HG03469 (cell line): ENCODE data around the gene WDR83.
"Not testable (repeated sequence)": the region's sequence is repeated elsewhere in the genome, so short reads cannot be mapped to it uniquely, and the experiment has no call there.

ENCODE experiments used
- ATAC-seq: cut with Tn5 transposase; IDR thresholded peaks from one replicate; pipeline ENCODE4 v1.9.1; 2021; ENCODE audit warnings: mild to moderate bottlenecking, moderate library complexity, moderate number of reproducible peaks; ENCODE audit not compliant: unreplicated experiment

The WDR83 gene

DNA sequence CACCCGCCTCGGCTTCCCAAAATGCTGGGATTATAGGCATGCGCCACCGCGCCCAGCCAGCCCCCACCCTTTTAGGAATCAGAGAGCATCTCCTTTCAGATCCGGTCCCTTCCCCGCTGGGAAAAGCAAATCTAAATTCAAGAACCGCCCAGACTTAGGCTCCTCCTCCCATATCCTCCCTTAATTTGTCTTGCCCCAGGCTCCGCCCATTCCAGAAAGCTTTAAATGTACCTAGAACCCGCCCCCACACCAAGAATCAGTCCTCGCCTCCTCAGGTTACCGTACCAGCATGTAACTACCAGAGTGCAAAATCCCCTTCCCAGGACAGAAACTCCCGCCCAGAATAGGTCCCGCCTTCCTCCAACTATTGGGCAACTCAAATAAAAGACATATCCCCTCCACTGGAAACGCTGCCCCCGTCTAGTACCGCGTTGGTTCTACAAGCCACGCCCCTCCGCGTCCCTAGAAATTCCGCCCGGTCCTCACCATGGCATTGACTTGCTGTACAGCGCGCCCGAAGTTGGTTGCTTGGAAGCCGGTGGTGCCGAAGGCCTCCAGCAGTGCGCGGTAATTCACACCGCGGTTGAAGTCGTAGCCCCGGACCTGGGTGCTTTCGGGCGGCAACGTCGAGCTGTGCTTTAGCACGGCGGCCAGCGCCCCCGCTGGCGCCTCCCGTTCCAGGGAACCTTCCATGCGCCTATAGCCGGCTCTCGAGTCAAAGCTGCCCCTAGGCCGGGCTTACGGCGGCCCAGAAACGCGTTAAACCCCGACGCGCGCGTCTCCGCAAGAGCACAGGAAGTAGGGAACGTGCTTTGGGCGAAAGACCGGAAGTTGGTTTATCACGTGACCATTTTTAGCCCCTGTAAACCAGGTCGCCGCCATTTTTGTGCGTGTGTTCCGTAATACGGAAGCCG is 14.7 kb downstream of the WDR83 start, which contains the start of gene DHPS:
Gene DHPS (minus strand): TSS at position 807 of the 914 bp plus-strand sequence. CDS start 114 bp downstream, at position 693.
- peak; percentile 45 for ATAC-seq

GRCh38 chr19:12685831-12686230 is 19.2 kb downstream of the WDR83 start:
- ATAC-seq = no peak

DNA sequence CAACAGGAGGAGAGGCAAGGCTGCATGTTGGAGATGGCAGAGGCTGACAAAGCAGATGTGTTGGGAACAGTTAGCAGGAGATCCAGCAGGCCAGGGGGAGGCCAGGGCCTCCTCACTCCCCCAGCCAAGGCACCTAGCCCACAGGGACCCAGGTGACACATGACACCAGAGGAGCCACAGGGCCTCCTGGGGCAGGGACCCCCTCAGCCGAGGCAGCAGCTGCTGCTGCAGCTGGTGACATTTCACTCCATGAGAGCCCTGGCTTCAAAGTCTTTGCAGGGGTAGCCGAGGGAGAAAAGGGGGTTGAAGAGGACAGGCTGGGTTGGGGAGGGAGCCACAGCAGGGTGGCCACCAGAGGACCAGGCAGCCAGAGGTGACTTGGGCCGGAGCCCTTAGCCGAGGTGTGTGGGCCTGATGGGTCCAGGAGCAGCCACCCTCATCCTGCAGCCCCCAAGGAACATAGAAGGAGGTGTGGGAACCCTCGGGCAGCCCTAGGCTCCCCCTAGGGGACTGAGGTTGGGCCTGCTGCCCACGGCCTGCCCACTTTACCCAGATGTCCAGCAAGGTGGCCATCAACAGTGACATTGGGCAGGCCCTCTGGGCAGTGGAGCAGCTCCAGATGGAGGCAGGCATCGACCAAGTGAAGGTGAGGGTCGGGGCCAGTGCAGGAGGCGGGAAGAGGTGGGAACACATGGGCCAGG is 21.0 kb downstream of the WDR83 start, which contains the start of gene GNG14:
Gene GNG14 (plus strand): TSS at position 503 of the 701 bp plus-strand sequence. CDS start 51 bp downstream, at position 554.
- no peak for ATAC-seq

GRCh38 chr19:12689012-12689411 is 22.4 kb downstream of the WDR83 start:
- ATAC-seq = no peak

GRCh38 chr19:12689581-12690216 is 23.1 kb downstream of the WDR83 start:
- no peak for ATAC-seq

GRCh38 chr19:12692960-12693359 is 26.4 kb downstream of the WDR83 start:
- ATAC-seq = no peak

- no peak for ATAC-seq
These were observed 28.0 kb downstream of the WDR83 start for GRCh38 chr19:12694641-12695040.

- no peak for ATAC-seq
These were observed 28.5 kb downstream of the WDR83 start for GRCh38 chr19:12695096-12695495.

DNA sequence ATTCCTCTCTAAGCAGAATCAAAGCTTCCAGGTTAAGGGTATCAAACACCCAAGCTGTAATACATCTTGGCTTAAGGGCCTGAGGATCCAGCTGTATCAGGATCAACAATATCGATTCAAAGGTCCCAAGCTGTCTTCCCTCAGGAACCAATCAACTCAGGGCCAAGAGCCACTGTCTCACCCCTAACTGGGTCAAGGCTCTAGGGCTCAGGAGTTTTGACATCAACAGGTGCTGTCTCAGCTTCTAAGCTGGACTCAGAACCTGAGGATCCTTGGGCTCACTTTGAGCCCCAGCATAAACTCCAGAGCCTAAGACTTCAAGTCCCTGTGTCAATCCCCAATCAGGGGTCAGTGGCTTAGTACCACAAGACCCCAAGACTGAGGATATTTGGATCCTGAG is 28.9 kb downstream of the WDR83 start:
- no peak for ATAC-seq

DNA sequence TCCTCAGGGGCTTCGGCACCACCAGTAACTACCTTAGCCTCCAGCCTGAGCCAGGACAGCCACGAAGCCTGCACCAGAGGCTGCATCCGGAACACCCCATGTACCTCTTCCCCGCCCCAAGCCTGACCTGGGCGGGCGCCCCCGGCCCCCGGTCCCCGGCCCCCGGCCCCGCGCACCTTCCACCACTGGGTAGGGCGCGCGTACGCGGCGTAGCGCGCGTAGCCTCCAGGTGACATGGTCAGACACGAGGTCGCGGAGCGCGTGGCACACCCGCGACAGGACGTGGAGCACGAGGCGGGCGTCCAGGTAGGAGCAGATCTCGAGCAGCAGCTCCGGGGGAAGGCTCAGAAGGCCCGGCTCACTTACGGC is 29.4 kb downstream of the WDR83 start:
- ATAC-seq = no peak

GRCh38 chr19:12696366-12697335 is 30.0 kb downstream of the WDR83 start, which contains the start of gene FBXW9:
Gene FBXW9, minus strand, starts transcription at chr19:12696631. Its CDS starts 50 bp downstream, at chr19:12696581.
- ATAC-seq = peak; percentile 30

DNA sequence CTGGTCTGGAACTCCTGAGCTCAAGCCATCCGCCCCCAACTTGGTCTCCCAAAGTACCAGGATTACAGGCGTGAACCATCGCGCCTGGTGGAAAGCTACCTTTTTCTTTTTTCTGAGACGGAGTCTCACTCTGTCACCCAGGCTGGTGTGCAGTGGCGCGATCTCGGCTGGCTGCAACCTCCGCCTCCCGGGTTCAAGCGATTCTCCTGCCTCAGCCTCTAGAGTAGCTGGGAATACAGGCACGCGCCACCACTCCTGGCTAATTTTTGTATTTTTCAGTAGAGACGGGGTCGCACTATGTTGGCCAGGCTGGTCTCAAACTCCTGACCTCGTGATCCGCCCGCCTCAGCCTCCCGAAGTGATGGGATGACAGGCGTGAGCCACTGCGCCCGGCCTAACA is 30.8 kb downstream of the WDR83 start:
- not testable (repeated sequence) for ATAC-seq

DNA sequence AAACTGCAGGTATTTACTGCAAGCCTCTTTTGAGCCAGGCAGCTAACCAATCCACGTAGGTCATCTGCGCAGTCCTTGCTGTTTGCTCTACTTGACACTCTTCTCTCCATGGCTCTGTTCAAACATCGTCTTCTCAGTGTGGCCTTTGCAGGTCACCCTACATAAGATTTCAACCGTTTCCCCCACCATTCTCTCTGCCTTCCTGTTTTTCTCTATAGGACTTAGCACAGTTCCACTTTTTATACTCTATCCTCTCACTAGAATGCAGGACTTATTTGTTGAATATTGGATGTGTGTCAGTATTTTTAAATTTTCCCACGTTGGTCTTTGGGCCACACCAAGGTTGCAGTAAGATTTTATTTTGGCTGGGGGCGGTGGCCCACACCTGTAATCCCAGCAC is 31.5 kb downstream of the WDR83 start:
- ATAC-seq = no peak

- ATAC-seq = no peak
These were observed 35.1 kb downstream of the WDR83 start for GRCh38 chr19:12701596-12702282.

DNA sequence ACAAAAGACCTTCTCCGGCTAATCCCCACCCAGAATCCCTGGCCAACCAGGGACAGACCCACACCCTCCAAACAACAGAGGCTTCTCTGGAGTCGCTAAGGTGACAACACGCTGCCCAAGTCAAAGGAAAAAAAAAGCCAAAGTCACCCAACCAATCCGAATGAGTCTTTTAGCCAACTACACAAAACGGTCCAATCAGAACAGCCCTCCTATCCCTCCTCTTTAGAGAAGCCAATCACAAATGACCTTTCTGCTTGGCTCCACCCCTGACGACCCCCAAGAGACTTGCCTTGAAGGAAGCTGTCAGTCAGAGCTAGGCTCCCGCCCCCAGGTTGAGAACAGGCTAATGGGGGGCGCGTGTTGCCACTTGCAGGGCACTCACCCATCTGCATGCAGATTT is 36.4 kb downstream of the WDR83 start:
- no peak for ATAC-seq

DNA sequence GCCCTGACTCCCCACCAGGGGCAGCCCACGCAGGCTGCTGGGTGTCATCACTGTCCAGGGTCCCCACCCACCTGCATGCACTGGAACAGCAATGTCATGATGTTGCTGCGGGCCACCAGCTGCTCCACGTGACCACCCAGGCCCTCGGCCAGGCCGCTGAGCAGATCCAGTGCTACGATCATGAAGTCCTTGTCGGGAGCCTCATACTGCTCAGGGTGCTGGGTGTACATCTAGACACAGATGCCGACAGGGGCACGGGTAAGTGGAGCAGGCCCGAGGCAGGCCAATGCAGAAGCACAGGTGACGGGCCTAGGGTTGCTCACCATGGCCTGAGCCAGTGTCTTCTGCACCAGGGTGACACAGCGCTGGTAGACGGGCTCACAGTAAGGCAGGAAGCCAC is 38.6 kb downstream of the WDR83 start:
- no peak for ATAC-seq

GRCh38 chr19:12705654-12706331 is 39.2 kb downstream of the WDR83 start:
- ATAC-seq = no peak

GRCh38 chr19:12706332-12706718 is 39.7 kb downstream of the WDR83 start:
- no peak for ATAC-seq

DNA sequence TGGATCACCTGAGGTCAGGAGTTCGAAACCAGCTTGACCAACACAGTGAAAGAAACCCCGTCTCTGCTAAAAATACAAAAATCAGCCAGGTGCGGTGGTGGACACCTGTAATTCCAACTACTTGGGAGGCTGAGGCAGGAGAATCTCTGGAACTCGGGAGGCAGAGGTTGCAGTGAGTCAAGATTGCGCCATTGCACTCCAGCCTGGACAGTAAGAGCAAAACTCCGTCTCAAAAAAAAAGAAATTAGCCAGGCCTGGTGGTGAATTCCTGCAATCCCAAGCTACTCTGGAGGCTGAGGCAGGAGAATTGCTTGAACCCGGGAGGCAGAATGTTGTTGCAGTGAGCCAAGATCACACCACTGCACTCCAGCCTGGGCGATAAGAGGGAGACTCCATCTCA is 42.0 kb downstream of the WDR83 start:
- no peak for ATAC-seq
